Heart left ventricle (tissue), 16 donors: Measurements from ENCODE around the gene DCHS2. TPM values are rescaled to one million over a fixed set of nuclear protein-coding genes. Genes with fewer than 3 reads are reported as not detected.

ENCODE experiments used
- ATAC-seq, 4 donors: fragments of 200-7000 bp; cut with Tn5 transposase; one replicate each; pipeline ENCODE4 v1.9.1; 2020 to 2022; ENCODE audit warnings: moderate library complexity in 4 of 4, mild to moderate bottlenecking in 3 of 4, moderate number of reproducible peaks in 1 of 4
- DNase-seq, 5 donors: peaks; one replicate each; pipeline ENCODE4 v3.0.0-alpha.2; 2020
- H3K27ac ChIP-seq, 12 donors: fragments of 200-600 bp; sonication (generic) in 4 of 12; one replicate each; pipeline versions ENCODE4 v1.5.0 to v1.8.0; 2016 to 2022; ENCODE audit warnings: mild to moderate bottlenecking in 2 of 12
- H3K27me3 ChIP-seq, 9 donors: fragments of 200-600 bp; sonication (generic) in 2 of 9; one replicate each; pipeline versions ENCODE4 v1.5.1 to v1.8.0; 2016 to 2022; ENCODE audit warnings: mild to moderate bottlenecking in 3 of 9
- H3K36me3 ChIP-seq, 9 donors: fragments of 200-600 bp; sonication (generic) in 2 of 9; one replicate each; pipeline versions ENCODE4 v1.5.0 to v1.8.0; 2018 to 2022; ENCODE audit warnings: mild to moderate bottlenecking in 2 of 9
- H3K4me1 ChIP-seq, 12 donors: fragments of 200-600 bp; sonication (generic) in 4 of 12; one replicate each; pipeline versions ENCODE4 v1.5.0 to v1.8.0; 2016 to 2022; ENCODE audit warnings: mild to moderate bottlenecking in 3 of 12
- H3K4me3 ChIP-seq, 12 donors: fragments of 200-600 bp; sonication (generic) in 4 of 12; one replicate each; pipeline versions ENCODE4 v1.5.0 to v1.8.0; 2017 to 2022; ENCODE audit warnings: mild to moderate bottlenecking in 9 of 12, moderate library complexity in 4 of 12
- H3K9me3 ChIP-seq, 12 donors: fragments of 200-600 bp; sonication (generic) in 4 of 12; one replicate each; pipeline versions ENCODE4 v1.5.0 to v1.8.0; 2016 to 2022; ENCODE audit warnings: mild to moderate bottlenecking in 1 of 12
- POLR2A ChIP-seq, 2 donors: fragments of 450-650 bp; IDR thresholded peaks; one replicate each; pipeline ENCODE4 v1.6.1; 2017; ENCODE audit warnings: antibody characterized with exemption in 2 of 2, mild to moderate bottlenecking in 2 of 2, moderate library complexity in 2 of 2
- WGBS, 4 donors: extraction: QIAGEN DNeasy Blood & Tissue Kit in 2 of 4; methylation state at CpG; one replicate each; pipeline versions ENCODE4 v1.1.5 to v1.1.7; 2013 to 2018; 5-methylcytosine and 5-hydroxymethylcytosine counted together
- intact Hi-C, 10 donors: fragments of 100-400 bp; cut with DNase I; formaldehyde crosslinking; loops; one replicate each; pipeline versions ENCODE4 v1.11.1 to v1.14.2; 2022
- polyA plus RNA-seq, 2 donors: library from polyadenylated mRNA; stranded (reverse); fragments of 200-250 nt; gene quantifications; one replicate each; pipeline ENCODE4 v1.2.3, GENCODE V29; 2013
- total RNA-seq, 9 donors: library from RNA; depleted of rRNA in 2 of 9; stranded (reverse); fragments of >200 nt in 2 of 9; fragmentation: NEBNext Ultra II Directional in 3 of 9; extraction: Animal tissue kit (Norgen Biotek cat#: 25700) in 3 of 9; gene quantifications; one replicate each; pipeline versions ENCODE4 v1.1.0 to v1.2.4, GENCODE V29; 2016 to 2023
- TF ChIP-seq, protein P1 (sequence below), 12 donors: fragments of 200-600 bp; sonication (generic) in 4 of 12; IDR thresholded peaks; one replicate each; pipeline versions ENCODE4 v1.5.0 to v1.8.0; 2018 to 2022; ENCODE audit warnings: antibody characterized with exemption in 12 of 12, mild to moderate bottlenecking in 5 of 12
- donor health status: ischemic (EF 13 %, LVEDD 7.1; RV severe dilation, severe dysfunction).
- donor health status: healthy with polysubstance abuse.
- donor health status: DM: no; HTN: yes; CAD: no.
- donor health status: DM: no; HTN: no; CAD: no.
- donor health status: ischemic (EF 25% LVEDD 6.9; RV normal size, moderate dysfunction).
- donor health status: ischemic (EF 25% LVEDD 5.7; RV mildly dilated, moderate dysfunction).
- donor health status: healthy.
- donor health status: DM: yes; HTN: yes; CAD: no.
- donor health status: ischemic (EF 35%, LVEDD 5.7; RV mildly dilated, moderate dysfunction).
- donor health status: nonischemic (EF 11% LVEDD 7.7; RV severe dilation, severe dysfunction).
- donor health status: DM: yes; HTN: yes; CAD: no.
- donor health status: PGD.
- donor health status: ischemic (EF 29% LVEDD 5.4; RV normal size, mild dysfunction).
- donor health status: nonischemic (EF 23%, LVEDD 6.1; RV moderate dilation, normal function).

Gene DCHS2
- total and polyA plus RNA-seq, 11 donors, result under 0.01 to 0.49 (median 0.15) TPM; not detected in 5

DNA sequence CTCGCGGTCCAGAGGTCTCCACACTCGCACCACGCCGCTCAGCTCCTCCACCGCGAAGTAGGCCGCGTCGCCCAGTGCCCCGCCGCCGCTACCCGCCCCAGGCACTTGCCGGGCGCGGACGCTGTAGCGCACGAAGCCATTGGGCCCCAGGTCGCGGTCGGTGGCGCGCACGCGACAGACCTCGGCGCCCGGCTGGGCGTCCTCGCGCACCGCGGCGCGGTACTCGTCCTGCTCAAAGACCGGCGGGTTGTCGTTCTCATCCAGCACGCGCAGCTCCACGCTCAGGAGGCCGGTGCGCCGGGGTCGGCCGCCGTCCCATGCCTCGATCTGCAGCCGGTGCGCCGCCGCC, 1.4 kb downstream of the DCHS2 start:
- Histone ChIP-seq H3K27ac (no peak overlapping the region), H3K4me3 (peak overlapping the region in 1 of 12 donors; percentile 12), H3K4me1 (peaks cover 0 to 24% (median 7%) of the 10 kb centered on the region in 12 donors), H3K9me3 (no peaks in the 10 kb centered on the region), H3K27me3 (peaks cover 14 to 66% (median 45%) of the 10 kb centered on the region in 9 donors), H3K36me3 (no peaks in the 10 kb centered on the region)
- TF ChIP-seq, protein P1, sequence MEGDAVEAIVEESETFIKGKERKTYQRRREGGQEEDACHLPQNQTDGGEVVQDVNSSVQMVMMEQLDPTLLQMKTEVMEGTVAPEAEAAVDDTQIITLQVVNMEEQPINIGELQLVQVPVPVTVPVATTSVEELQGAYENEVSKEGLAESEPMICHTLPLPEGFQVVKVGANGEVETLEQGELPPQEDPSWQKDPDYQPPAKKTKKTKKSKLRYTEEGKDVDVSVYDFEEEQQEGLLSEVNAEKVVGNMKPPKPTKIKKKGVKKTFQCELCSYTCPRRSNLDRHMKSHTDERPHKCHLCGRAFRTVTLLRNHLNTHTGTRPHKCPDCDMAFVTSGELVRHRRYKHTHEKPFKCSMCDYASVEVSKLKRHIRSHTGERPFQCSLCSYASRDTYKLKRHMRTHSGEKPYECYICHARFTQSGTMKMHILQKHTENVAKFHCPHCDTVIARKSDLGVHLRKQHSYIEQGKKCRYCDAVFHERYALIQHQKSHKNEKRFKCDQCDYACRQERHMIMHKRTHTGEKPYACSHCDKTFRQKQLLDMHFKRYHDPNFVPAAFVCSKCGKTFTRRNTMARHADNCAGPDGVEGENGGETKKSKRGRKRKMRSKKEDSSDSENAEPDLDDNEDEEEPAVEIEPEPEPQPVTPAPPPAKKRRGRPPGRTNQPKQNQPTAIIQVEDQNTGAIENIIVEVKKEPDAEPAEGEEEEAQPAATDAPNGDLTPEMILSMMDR (IDR thresholded peaks at IDR 0.05), result no peak
- TF ChIP-seq POLR2A (IDR thresholded peaks at IDR 0.05), result no peak
- intact Hi-C loops, result no loop called here
- WGBS, 4 donors, result 3 to 13% (median 5%) methylated on average over 3 to 55 of the region's 55 CpGs
- no peak for ATAC-seq
- DNase-seq, result no peak

DNA sequence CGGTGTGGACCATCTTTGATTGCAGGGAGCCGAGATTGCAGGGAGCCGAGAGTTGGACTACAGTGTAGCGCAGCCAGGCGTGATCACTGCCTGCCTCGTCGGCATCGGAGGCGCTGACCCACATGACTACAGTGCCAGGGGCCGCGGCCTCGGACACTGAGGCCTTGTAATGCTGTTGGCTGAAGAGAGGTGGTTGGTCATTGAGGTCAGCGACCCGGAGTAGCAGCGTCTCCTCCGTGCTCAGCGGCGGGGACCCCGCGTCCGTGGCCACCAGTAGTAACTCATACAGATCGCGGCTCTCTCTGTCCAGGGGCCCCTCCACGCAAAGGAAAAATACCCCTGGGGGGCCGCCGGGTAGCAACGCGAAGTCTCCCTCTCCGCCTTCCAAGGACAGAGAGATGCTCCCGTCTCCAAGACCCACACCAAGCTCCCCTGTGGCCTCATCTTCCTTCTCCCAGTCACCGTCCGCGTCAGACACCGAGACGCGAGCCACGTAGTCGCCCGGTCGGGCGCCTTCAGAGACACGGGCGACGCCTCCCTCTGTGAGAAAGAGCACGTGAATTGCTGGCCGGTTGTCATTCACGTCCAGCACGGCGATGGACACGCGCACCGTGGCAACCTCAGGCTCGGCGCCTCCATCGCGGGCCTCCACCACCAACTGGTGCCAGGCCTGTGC, 1.9 kb downstream of the DCHS2 start:
- H3K27ac ChIP-seq, result no peak overlapping the region
- DNase-seq (no peak), ATAC-seq (no peak)
- WGBS, 4 donors, result 40 to 89% (median 53%) methylated on average over 12 to 56 of the region's 56 CpGs
- H3K4me3 ChIP-seq, result peak overlapping the region in 1 of 12 donors; percentile 12
- peaks cover 14 to 66% (median 49%) of the 10 kb centered on the region in 9 donors for H3K27me3 ChIP-seq
- no peaks in the 10 kb centered on the region for H3K9me3 ChIP-seq
- H3K36me3 ChIP-seq, result no peaks in the 10 kb centered on the region
- intact Hi-C loops, result no loop called here
- TF ChIP-seq, protein P1 (IDR thresholded peaks at IDR 0.05), result no peak
- TF ChIP-seq POLR2A (IDR thresholded peaks at IDR 0.05), result no peak
- peaks cover 0 to 24% (median 7%) of the 10 kb centered on the region in 12 donors for H3K4me1 ChIP-seq

DNA sequence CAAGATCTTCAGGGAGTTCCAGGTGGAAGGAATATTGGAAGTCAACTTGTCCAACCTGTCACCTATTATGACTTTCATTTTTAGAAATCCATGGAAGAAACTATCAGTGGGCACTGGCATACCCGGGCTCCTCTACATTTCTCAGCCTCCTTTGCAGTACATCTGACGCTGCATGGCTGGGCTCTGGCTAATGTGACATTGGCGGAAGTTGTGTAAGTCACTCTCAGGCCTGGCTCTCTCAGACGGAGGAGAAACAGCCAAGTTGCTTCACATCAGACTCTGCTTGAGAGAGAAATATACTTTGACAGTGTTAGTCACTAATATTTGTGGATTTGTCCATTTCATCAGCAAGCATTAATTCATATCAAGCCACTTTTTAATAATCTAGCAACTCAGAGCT, 4.5 kb downstream of the DCHS2 start:
- WGBS, 4 donors, result 65 to 82% (median 75%) methylated on average over 4 of the region's 4 CpGs
- intact Hi-C loops, result no loop called here
- no peak overlapping the region for H3K4me3 ChIP-seq
- no peak for DNase-seq
- no peaks in the 10 kb centered on the region for H3K36me3 ChIP-seq
- TF ChIP-seq POLR2A (IDR thresholded peaks at IDR 0.05), result no peak
- TF ChIP-seq, protein P1 (IDR thresholded peaks at IDR 0.05), result no peak
- H3K27me3 ChIP-seq, result peaks cover 14 to 56% (median 40%) of the 10 kb centered on the region in 9 donors
- H3K4me1 ChIP-seq, result peaks cover 0 to 22% (median 5%) of the 10 kb centered on the region in 12 donors
- no peak for ATAC-seq
- no peaks in the 10 kb centered on the region for H3K9me3 ChIP-seq
- no peak overlapping the region for H3K27ac ChIP-seq

DNA sequence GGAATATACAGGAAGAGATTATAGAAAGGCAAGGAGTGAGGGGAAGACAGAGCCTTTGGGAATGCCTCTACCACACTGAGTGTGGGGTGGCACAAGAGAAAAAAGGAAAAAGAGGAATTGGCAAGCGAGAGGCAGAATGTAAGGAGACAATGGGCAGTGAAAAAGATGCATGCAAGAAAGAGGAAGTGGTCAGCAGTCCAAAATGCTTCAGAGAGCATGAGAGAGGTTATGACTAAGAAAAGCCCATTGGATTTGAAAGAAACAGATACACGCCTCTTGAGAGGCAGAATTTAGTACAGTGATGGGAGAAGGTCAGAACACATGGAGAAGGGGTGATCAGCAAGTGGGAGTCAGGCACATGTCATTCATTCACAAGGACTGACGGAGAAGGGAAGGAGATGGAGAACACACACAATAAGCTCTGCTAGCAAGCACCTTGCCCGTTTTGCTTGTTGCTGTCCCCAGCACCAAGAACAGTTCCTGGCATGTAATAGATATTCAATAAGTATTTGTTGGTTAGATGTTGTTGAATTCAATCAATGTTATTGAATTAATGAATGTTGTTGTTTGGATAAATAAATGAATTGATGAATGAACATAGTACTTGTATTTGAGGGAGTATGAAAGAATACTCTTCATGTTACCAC, 6.3 kb downstream of the DCHS2 start:
- ATAC-seq (no peak), DNase-seq (no peak)
- WGBS, 4 donors, result 43 to 59% (median 52%) methylated on average over 4 of the region's 4 CpGs
- H3K9me3 ChIP-seq, result no peaks in the 10 kb centered on the region
- H3K27ac ChIP-seq, result no peak overlapping the region
- TF ChIP-seq, protein P1 (IDR thresholded peaks at IDR 0.05), result no peak
- TF ChIP-seq POLR2A (IDR thresholded peaks at IDR 0.05), result no peak
- no peak overlapping the region for H3K4me3 ChIP-seq
- peaks cover 0 to 3% (median 0%) of the 10 kb centered on the region in 12 donors for H3K4me1 ChIP-seq
- peaks cover 7 to 37% (median 21%) of the 10 kb centered on the region in 9 donors for H3K27me3 ChIP-seq
- intact Hi-C loops, result no loop called here
- no peaks in the 10 kb centered on the region for H3K36me3 ChIP-seq
